Natural killer cell (primary cell): Measurements from ENCODE around the gene EHD2. TPM values are rescaled to one million over a fixed set of nuclear protein-coding genes. Genes with fewer than 3 reads are reported as not detected.
"Not testable (repeated sequence)": the region's sequence is repeated elsewhere in the genome, so short reads cannot be mapped to it uniquely, and the experiment has no call there.

ENCODE experiments used
- ATAC-seq, 3 donors: fragments of 150-1000 bp in 2 of 3; fragments of 200-7000 bp in 1 of 3; cut with Tn5 transposase; 1 replicate in 1 of 3; 2 replicates in 2 of 3; pipeline ENCODE4 v1.10.0; 2021; ENCODE audit warnings: mild to moderate bottlenecking in 2 of 3, moderate library complexity in 2 of 3
- DNase-seq, 2 donors: peaks; one replicate each; pipeline versions ENCODE4 v3.0.0 to v3.0.0-alpha.2; 2013 to 2021; ENCODE audit warnings: mixed read lengths in 1 of 2
- H3K27ac ChIP-seq: one replicate; pipeline ENCODE4 v1.5.1; 2013; ENCODE audit warnings: mild to moderate bottlenecking, low read length
- H3K27me3 ChIP-seq: one replicate; pipeline ENCODE4 v1.6.1; 2013; ENCODE audit warnings: low read length; ENCODE audit not compliant: control insufficient read depth, insufficient read depth
- H3K36me3 ChIP-seq: one replicate; pipeline ENCODE4 v1.6.1; 2013; ENCODE audit warnings: low read length; ENCODE audit not compliant: control insufficient read depth, insufficient read depth
- H3K4me1 ChIP-seq: one replicate; pipeline ENCODE4 v1.6.1; 2013; ENCODE audit warnings: low read length; ENCODE audit not compliant: control insufficient read depth, insufficient read depth
- H3K4me3 ChIP-seq: one replicate; pipeline ENCODE4 v1.5.1; 2013; ENCODE audit warnings: low read length
- H3K9me3 ChIP-seq: one replicate; pipeline ENCODE4 v1.6.1; 2013; ENCODE audit warnings: low read length; ENCODE audit not compliant: control insufficient read depth, insufficient read depth
- H3K27ac Mint-ChIP-seq, 2 donors: one replicate each; pipeline ENCODE4 v1.8.0; 2022; ENCODE audit warnings: mild to moderate bottlenecking in 2 of 2, mixed read lengths in 2 of 2, moderate library complexity in 1 of 2
- H3K27me3 Mint-ChIP-seq, 2 donors: one replicate each; pipeline ENCODE4 v1.8.0; 2022; ENCODE audit warnings: low read depth in 2 of 2, mixed read lengths in 2 of 2
- H3K36me3 Mint-ChIP-seq: one replicate; pipeline ENCODE4 v1.8.0; 2022; ENCODE audit warnings: mixed read lengths
- H3K4me1 Mint-ChIP-seq, 2 donors: one replicate each; pipeline ENCODE4 v1.8.0; 2022; ENCODE audit warnings: mixed read lengths in 2 of 2
- H3K4me3 Mint-ChIP-seq: one replicate; pipeline ENCODE4 v1.8.0; 2022; ENCODE audit warnings: mild to moderate bottlenecking, moderate library complexity, mixed read lengths
- H3K9me3 Mint-ChIP-seq, 2 donors: one replicate each; pipeline ENCODE4 v1.8.0; 2022; ENCODE audit warnings: mixed read lengths in 2 of 2
- CTCF ChIP-seq: fragments of 200-600 bp; IDR thresholded peaks from one replicate; pipeline ENCODE4 v1.8.0; 2022; ENCODE audit warnings: antibody characterized with exemption
- WGBS: methylation state at CpG from one replicate; pipeline ENCODE4 v1.1.7; 2013; ENCODE audit warnings: missing lambda C conversion rate; ENCODE audit not compliant: insufficient coverage; 5-methylcytosine and 5-hydroxymethylcytosine counted together
- intact Hi-C: fragments of 100-400 bp; cut with micrococcal nuclease; formaldehyde crosslinking; loops from one replicate; pipeline ENCODE4 v1.14.2; 2022
- total RNA-seq, 4 donors: library from RNA; stranded (reverse); fragments of 120-200 nt in 1 of 4; gene quantifications; one replicate each; pipeline versions ENCODE4 v1.2.3 to v1.2.4, GENCODE V29; 2013 to 2022

The EHD2 gene
- total RNA-seq, 3 donors from 2014 or later (not counting 1 experiment from before 2014, with no cell fraction given) = 0.09 to 0.40 (median 0.12) TPM

GRCh38 chr19:47726467-47726866, 13.2 kb downstream of the EHD2 start:
- 75% methylated on average over 4 of the region's 4 CpGs for WGBS
- DNase-seq (no peak), ATAC-seq (no peak)
- Mint-ChIP-seq H3K27me3 (peaks cover 35 to 38% of the 10 kb centered on the region in 2 donors), H3K4me1 (peaks cover 9 to 17% of the 10 kb centered on the region in 2 donors), H3K27ac (no peak overlapping the region), H3K36me3 (no peaks in the 10 kb centered on the region), H3K9me3 (no peaks in the 10 kb centered on the region), H3K4me3 (no peak overlapping the region)
- intact Hi-C loops = no loop called here
- TF ChIP-seq CTCF = no peak
- Histone ChIP-seq H3K9me3 (no peaks in the 10 kb centered on the region), H3K36me3 (no peaks in the 10 kb centered on the region), H3K27ac (no peak overlapping the region), H3K27me3 (peaks cover 14% of the 10 kb centered on the region), H3K4me1 (peaks cover 12% of the 10 kb centered on the region), H3K4me3 (no peak overlapping the region)

GRCh38 chr19:47728295-47728694, 15.1 kb downstream of the EHD2 start:
- ATAC-seq, H3K9me3 Mint-ChIP-seq, H3K27ac ChIP-seq, H3K36me3 Mint-ChIP-seq, DNase-seq, H3K4me3 Mint-ChIP-seq, H3K4me3 ChIP-seq, H3K9me3 ChIP-seq, H3K36me3 ChIP-seq, H3K27ac Mint-ChIP-seq, intact Hi-C loops: not testable (repeated sequence)
- Histone ChIP-seq H3K27me3 (peaks cover 14% of the 10 kb centered on the region), H3K4me1 (peaks cover 12% of the 10 kb centered on the region)
- Mint-ChIP-seq H3K4me1 (peaks cover 9 to 17% of the 10 kb centered on the region in 2 donors), H3K27me3 (peaks cover 35 to 36% of the 10 kb centered on the region in 2 donors)
- 88% methylated on average over 4 of the region's 4 CpGs for WGBS

- Mint-ChIP-seq H3K27me3 (peaks cover 40 to 44% of the 10 kb centered on the region in 2 donors), H3K9me3 (no peaks in the 10 kb centered on the region), H3K4me1 (peaks cover 9 to 17% of the 10 kb centered on the region in 2 donors), H3K4me3 (peak overlapping the region; percentile 47), H3K27ac (no peak overlapping the region), H3K36me3 (no peaks in the 10 kb centered on the region)
- peak in 1 of 3 donors; percentile 8 for ATAC-seq
- no peaks in the 10 kb centered on the region for H3K36me3 ChIP-seq
- no peak for TF ChIP-seq CTCF
- H3K4me1 ChIP-seq = peaks cover 12% of the 10 kb centered on the region
- DNase-seq = no peak
- no peaks in the 10 kb centered on the region for H3K9me3 ChIP-seq
- intact Hi-C loops = no loop called here
- H3K27me3 ChIP-seq = peaks cover 14% of the 10 kb centered on the region
- H3K27ac ChIP-seq = no peak overlapping the region
- H3K4me3 ChIP-seq = no peak overlapping the region
- WGBS = 9% methylated on average over 9 of the region's 9 CpGs
Observed at GRCh38 chr19:47729468-47729798, 16.2 kb downstream of the EHD2 start.

- intact Hi-C loops = no loop called here
- H3K36me3 ChIP-seq = no peaks in the 10 kb centered on the region
- WGBS = 5% methylated on average over 30 of the region's 30 CpGs
- H3K4me1 Mint-ChIP-seq = peaks cover 9 to 17% of the 10 kb centered on the region in 2 donors
- peak in 1 of 3 donors; percentile 53 for ATAC-seq
- H3K4me3 Mint-ChIP-seq = peak overlapping the region; percentile 40
- H3K27ac Mint-ChIP-seq = no peak overlapping the region
- DNase-seq = peak in 1 of 2 donors; percentile 28
- TF ChIP-seq CTCF = no peak
- no peaks in the 10 kb centered on the region for H3K36me3 Mint-ChIP-seq
- peaks cover 40 to 44% of the 10 kb centered on the region in 2 donors for H3K27me3 Mint-ChIP-seq
- no peaks in the 10 kb centered on the region for H3K9me3 Mint-ChIP-seq
- no peak overlapping the region for H3K27ac ChIP-seq
- no peak overlapping the region for H3K4me3 ChIP-seq
- peaks cover 12% of the 10 kb centered on the region for H3K4me1 ChIP-seq
- peaks cover 14% of the 10 kb centered on the region for H3K27me3 ChIP-seq
- no peaks in the 10 kb centered on the region for H3K9me3 ChIP-seq
Observed at GRCh38 chr19:47729799-47730520, 16.7 kb downstream of the EHD2 start.
